Stimulated activated CD4-positive, alpha-beta T cell treated with anti-CD3 and anti-CD28 coated beads, Interleukin-1b, Interleukin-23, amount 100 ng/mL, for 4 hours (primary cell): ENCODE measurements around the gene BTBD9.

Source experiments
- DNase-seq, 2 donors: peaks; one replicate each; pipeline ENCODE4 v3.0.0-alpha.2; 2020; ENCODE audit warnings: low read depth in 2 of 2

BTBD9 gene

GRCh38 chr6:38481851-38482250 is 157.9 kb downstream of the BTBD9 start:
- DNase-seq: no peak

GRCh38 chr6:38481211-38481836 is 158.4 kb downstream of the BTBD9 start:
- DNase-seq: no peak

DNA sequence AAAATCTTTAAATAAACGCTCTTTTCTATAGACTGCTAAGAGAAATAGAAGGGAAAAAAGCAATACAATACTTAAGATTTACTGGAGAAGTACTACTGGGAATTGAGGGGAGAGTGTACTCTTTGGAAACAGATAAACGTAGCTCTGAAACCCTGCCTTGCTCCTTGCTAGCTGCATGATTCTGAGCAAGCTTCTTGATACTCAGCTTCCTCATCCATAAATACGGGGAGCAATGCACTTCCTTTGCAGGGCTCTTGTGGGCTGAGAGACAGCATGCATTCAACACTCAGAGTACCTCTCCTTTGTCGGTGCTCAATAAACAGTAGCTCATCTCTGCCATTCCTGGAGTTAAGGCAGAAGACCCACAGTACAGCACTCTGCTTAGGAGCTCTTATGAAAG is 159.7 kb downstream of the BTBD9 start:
- DNase-seq: no peak

- no peak for DNase-seq
These were observed 160.4 kb downstream of the BTBD9 start for GRCh38 chr6:38479331-38479730.

- no peak for DNase-seq
These were observed 162.0 kb downstream of the BTBD9 start for GRCh38 chr6:38477680-38478260.

DNA sequence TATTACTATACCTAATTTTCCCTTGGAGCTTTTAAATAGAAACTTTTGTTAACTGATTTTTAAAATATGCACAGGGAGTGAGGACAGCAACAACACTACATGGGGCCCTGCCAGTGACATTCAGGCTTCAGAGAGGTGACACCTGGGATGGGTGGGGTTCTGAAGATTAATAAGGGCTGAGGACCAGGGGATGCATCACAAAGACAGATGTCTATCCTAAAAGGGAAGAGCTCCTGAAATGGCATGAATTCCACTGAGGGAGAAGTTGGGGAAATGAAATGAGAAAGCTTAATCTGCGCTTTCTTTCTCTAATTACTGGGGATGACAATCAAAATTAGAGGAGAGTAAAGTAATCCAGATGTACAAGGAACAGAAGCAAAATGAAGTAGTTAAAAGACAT is 162.8 kb downstream of the BTBD9 start:
- no peak for DNase-seq

DNA sequence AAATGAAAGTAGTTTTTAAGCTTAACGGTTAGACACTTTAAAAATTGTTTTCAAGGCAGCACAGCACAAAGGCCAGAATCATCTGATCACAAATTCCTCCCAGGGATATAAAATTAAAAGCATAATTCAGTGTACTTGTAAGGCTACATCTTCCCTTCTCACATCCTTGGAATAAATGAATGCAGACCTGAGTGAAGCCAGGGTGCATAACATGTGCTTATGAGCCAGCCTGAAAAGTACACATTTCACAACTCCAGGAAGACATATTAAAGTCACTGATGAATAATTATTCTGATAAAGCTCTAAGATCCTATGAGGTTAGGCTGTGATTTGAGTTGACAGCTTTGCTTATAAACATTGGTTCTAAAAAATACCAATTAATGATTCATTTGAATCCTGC is 163.6 kb downstream of the BTBD9 start:
- DNase-seq: no peak

DNA sequence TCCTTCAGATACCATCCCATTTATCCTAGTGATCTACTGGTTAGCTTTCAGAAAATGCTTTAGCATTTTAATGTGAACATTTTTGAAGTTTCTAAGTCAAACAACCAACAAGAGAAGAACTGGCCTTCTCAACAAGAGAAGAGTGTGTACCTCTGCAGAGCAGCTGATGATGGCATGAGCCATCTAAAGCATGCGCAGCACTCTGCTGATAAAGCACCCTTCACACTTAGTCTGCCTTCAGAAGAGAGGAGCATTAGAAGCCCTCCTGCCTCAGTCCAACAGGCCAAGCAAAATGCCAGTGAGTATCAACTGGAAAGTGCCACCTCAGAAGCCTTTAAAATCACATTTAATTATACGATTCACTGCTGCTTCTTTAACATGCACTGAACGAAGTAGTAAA is 169.2 kb downstream of the BTBD9 start:
- DNase-seq: no peak

DNA sequence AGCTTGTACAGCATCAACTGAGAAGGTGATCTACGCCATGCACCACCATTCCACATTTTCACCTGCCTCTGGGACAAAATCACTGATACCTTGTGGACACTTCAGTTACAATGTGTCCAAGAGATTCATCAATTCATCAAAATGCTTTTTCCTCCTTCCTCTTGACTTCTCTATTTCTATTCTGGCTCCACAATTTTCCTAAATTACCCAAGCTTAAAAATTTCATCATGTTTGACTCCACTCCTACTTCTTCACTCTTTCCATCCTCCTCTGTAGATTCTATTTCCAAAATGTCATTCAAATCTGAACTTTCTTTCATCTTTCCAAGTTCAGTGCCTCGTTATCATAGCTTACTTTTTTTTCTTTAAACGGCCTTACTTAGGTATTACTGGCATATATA is 172.2 kb downstream of the BTBD9 start:
- no peak for DNase-seq

GRCh38 chr6:38460186-38460585 is 179.5 kb downstream of the BTBD9 start:
- no peak for DNase-seq

DNA sequence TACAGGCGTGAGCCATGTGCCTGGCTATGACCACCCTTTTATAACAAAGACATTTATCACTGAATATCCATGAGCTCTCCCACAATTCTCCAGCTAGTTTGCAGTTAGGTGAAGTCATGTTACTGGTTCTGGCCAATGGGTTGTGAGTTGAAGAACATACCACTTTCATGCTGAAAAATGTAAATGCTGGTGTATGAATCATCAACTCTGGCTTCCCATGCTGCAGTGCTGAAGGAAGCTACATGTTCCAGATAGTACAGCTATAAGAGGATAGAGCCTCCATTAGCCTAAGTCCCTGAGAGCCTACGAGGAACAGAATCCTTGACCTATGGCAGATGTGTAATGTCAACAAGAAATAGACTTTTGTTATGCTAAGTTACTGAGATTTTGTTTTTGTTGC is 180.4 kb downstream of the BTBD9 start:
- DNase-seq: no peak

DNA sequence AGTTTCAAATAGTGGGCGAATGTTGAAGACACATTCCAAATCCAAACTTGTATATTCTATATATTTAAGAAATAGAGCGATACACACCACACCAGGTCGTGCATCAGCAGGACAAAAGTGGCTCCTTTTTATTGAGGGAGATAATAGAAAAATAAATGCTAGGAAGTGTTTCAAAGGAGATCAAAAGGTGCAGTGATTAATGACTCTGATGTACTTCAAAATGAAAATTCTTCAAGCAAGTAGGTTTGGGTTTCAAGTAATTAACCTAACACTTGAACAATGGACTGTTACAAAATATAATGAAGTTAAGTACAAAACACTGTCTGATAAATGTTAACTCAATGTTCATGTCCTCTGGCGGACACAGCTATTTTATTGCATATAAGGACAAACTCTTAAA is 185.9 kb downstream of the BTBD9 start:
- no peak for DNase-seq

- no peak for DNase-seq
These were observed 186.7 kb downstream of the BTBD9 start for GRCh38 chr6:38452816-38453660.

DNA sequence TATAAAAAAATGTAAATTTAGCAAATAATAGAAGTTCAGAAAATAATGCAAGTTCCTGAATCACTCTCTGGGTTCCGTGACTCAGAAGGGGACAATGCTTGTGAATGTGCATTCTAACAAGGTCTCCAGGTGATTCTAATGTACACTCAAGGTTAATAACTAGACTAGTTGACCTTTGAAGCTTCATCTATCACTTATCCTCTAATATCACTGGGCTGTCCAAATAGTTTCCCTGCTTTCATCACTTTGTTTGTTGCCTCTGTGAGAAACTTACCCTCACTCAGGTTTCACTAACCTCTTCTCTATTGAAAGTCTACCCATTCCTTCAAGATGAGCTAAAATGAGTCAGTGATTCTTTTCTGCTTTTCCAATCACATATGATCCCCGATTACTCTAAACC is 189.0 kb downstream of the BTBD9 start:
- DNase-seq: no peak

GRCh38 chr6:38445925-38446324 is 193.8 kb downstream of the BTBD9 start:
- DNase-seq: no peak

DNA sequence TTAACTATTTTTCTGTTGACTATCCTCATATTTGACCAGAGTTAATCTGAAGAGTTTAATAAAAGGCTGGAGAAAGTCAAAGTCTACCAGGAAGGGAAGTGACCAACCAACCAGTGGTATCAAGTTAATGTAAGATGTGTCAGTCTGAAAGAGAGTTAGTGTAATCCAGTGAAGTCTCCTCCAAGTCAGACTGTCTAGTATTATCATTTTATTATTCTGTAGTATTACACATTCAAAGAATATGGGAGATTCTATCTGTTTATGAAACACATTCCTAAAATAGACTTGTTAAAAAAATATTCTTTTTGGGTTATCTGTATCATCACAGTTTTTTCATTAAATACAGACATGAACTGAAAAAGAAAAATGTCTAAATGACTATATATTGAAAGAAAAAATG is 194.4 kb downstream of the BTBD9 start:
- DNase-seq: no peak

DNA sequence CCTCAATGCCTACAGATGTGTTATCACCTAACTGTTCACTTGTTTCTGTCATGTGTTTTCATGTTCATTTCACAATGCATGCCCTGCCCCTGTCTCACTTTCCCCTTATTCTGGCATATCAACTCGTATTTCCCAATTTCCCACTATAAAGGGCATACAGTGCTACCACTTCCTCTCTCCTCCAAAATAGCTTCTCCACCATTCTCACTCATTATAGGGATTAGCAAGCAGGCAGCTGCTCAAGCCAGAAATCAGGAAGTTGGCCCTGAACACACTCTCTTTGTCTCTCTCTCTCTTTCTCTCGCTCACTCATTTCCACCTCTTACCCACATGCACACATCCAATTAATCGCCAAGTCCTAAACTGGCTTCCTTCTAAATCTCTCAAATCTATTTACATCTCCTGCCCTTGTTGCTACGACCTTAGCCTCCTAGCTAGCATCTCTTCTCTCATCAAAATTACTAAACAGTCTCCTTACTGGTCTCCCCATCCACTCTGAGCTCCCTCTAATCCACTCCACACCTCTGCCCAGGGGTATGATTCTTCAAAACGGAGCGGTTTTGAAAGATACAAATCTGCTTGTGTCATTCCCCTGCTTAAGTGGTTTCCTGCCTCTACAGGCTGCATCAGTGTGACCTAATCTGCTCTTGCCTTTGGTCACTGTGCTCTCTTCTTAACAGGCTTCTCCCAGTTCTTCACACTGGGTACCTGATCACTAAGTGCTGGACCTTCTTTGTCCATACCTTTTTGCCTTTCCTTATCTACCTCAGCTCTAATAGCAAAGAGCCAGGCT is 196.2 kb downstream of the BTBD9 start:
- no peak for DNase-seq

DNA sequence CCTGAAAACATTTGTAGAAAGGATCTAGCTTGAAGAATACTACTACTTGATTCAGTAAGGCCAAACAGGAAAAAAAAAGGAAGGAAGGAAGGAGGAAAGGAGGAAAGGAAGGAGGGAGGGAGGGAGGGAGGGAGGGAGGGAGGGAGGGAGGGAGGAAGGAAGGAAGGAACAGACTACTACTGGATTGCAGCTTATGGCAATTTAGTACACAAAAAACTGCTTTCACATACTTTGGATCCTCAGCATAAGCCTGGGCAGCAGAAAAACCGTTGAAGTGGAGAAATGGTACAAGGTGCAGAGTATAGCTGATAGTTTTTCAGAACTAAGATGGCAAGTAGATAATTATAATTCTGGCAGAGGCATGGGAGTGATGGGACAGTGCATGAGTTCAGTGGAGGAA is 201.6 kb downstream of the BTBD9 start:
- DNase-seq: no peak

- DNase-seq: no peak
These were observed 202.8 kb downstream of the BTBD9 start for GRCh38 chr6:38436726-38437465.

DNA sequence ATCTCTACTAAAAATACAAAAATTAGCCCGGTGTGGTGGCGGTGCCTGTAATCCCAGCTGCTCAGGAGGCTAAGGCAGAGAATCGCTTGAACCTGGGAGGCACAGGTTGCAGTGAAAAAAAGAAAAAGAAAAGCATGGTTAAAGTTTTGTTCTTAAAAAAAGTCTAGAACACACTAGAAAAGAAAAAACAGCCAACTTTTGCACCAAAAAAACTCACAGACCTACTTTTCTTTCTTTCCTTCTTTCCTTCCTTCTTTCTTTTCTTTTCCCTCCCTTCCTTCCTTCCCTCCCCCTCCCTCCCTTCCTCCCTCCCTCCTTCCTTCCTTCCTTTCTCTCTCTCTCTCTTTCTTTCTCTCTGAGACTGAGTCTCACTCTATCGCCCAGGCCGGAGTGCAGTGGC is 204.4 kb downstream of the BTBD9 start:
- no peak for DNase-seq

GRCh38 chr6:38434051-38434450 is 205.7 kb downstream of the BTBD9 start:
- no peak for DNase-seq

DNA sequence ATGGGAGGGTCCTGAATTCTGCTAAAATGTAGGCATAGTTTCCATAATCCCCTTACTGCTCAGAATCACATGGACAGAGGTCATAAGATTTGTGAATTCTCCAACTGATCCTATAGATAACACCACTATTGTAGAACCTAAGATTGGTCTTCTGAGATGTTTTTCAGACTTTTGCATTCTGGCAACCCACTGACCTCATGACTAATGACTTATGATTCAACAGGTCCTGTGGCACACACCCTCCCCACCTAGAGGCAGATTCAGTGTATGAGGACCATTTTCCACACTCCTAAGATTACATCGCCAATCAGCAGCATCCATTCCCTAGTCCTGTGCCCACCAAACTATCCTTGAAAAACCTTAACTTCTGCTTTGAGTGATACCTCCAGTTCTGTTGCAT is 207.2 kb downstream of the BTBD9 start:
- DNase-seq: no peak
